PC-3 (cell line): Measurements from ENCODE around the gene BSDC1. TPM values are rescaled to one million over a fixed set of nuclear protein-coding genes. Genes with fewer than 3 reads are reported as not detected.

Source experiments
- ATAC-seq: fragments of 200-7000 bp; cut with Tn5 transposase; 2 replicates; pipeline ENCODE4 v1.9.1; 2020; ENCODE audit warnings: mild to moderate bottlenecking, moderate library complexity
- BruUV-seq: library from RNA; stranded (reverse); fragments of 400-500 nt; replicated peaks from 2 replicates; lab custom pipeline; 2021; lab: Mats Ljungman, UMichigan
- CTCF ChIA-PET: fragments of 300-600 bp; sonication (Branson Sonifier 250); formaldehyde crosslinking; loops from one replicate; lab custom pipeline; 2022; ENCODE audit warnings: antibody characterized with exemption; lab: Charles Lee
- POLR2A ChIA-PET: fragments of 300-600 bp; sonication (Branson Sonifier 250); formaldehyde crosslinking; loops from one replicate; lab custom pipeline; 2022; ENCODE audit warnings: antibody characterized with exemption; ENCODE audit not compliant: unreplicated experiment; lab: Charles Lee
- DNase-seq: peaks from one replicate; pipeline ENCODE4 v3.0.0-alpha.2; 2015
- H2AFZ ChIP-seq: fragments of 300-600 bp; sonication (generic); 2 replicates; pipeline ENCODE4 v1.6.0; 2016; ENCODE audit warnings: antibody characterized with exemption, low read length
- H3F3A ChIP-seq: fragments of 300-600 bp; sonication (generic); one replicate; pipeline ENCODE4 v1.6.0; 2017; ENCODE audit warnings: antibody characterized with exemption, low read length, control low read depth, mild to moderate bottlenecking; ENCODE audit not compliant: unreplicated experiment
- H3K27ac ChIP-seq: fragments of 300-600 bp; sonication (generic); 2 replicates; pipeline ENCODE4 v1.5.1; 2016; ENCODE audit warnings: mild to moderate bottlenecking, low read length
- H3K27me3 ChIP-seq: fragments of 300-600 bp; sonication (generic); 2 replicates; pipeline ENCODE4 v1.6.1; 2016; ENCODE audit warnings: low read length, mixed read lengths
- H3K36me3 ChIP-seq: fragments of 300-600 bp; sonication (generic); 2 replicates; pipeline ENCODE4 v1.6.1; 2016; ENCODE audit warnings: low read depth, mixed run types, low read length, mixed read lengths
- H3K4me1 ChIP-seq: fragments of 300-600 bp; sonication (generic); 2 replicates; pipeline ENCODE4 v1.5.1; 2016; ENCODE audit warnings: low read length; ENCODE audit not compliant: insufficient read depth
- H3K4me2 ChIP-seq: fragments of 300-600 bp; sonication (generic); 2 replicates; pipeline ENCODE4 v1.6.0; 2016; ENCODE audit warnings: low read length
- H3K4me3 ChIP-seq: fragments of 300-600 bp; sonication (generic); 2 replicates; pipeline ENCODE4 v1.5.1; 2016; ENCODE audit warnings: mild to moderate bottlenecking, low read length, mixed read lengths
- H3K79me2 ChIP-seq: fragments of 300-600 bp; sonication (generic); 2 replicates; pipeline ENCODE4 v1.6.1; 2017; ENCODE audit warnings: low read length, mixed read lengths
- H3K9ac ChIP-seq: fragments of 300-600 bp; sonication (generic); 2 replicates; pipeline ENCODE4 v1.6.0; 2016; ENCODE audit warnings: mild to moderate bottlenecking, low read length
- H3K9me2 ChIP-seq: fragments of 300-600 bp; sonication (generic); replicated peaks from 2 replicates; pipeline ENCODE4 v1.6.1; 2016; ENCODE audit warnings: mixed run types, low read length, mixed read lengths
- H3K9me3 ChIP-seq: fragments of 300-600 bp; sonication (generic); 2 replicates; pipeline ENCODE4 v1.6.1; 2016; ENCODE audit warnings: low read length, mixed read lengths
- H4K20me1 ChIP-seq: fragments of 300-600 bp; sonication (generic); 2 replicates; pipeline ENCODE4 v1.6.1; 2016; ENCODE audit warnings: low read length, mixed read lengths
- CTCF ChIP-seq: fragments of 300-600 bp; sonication (generic); conservative IDR thresholded peaks from 2 replicates; pipeline ENCODE4 v1.5.1; 2017; ENCODE audit warnings: antibody characterized with exemption, low read depth, mild to moderate bottlenecking, low read length
- EZH2 ChIP-seq: fragments of 300-600 bp; sonication (generic); IDR thresholded peaks from one replicate; pipeline ENCODE4 v1.6.1; 2017; ENCODE audit warnings: antibody characterized with exemption, mild to moderate bottlenecking, low read length; ENCODE audit not compliant: unreplicated experiment
- EZH2phosphoT487 ChIP-seq: fragments of 300-600 bp; sonication (generic); IDR thresholded peaks from 2 replicates; pipeline ENCODE4 v1.6.1; 2018; ENCODE audit warnings: mild to moderate bottlenecking, antibody characterized with exemption, low read length, borderline replicate concordance
- intact Hi-C: fragments of 100-400 bp; cut with micrococcal nuclease; formaldehyde crosslinking; loops from 2 replicates; pipeline ENCODE4 v1.9.0; 2023
- total RNA-seq: library from RNA; depleted of rRNA; stranded (reverse); fragments of >200 nt; gene quantifications from 2 replicates; pipeline ENCODE4 v1.2.3, GENCODE V29; 2014

BSDC1 gene
- total RNA-seq, 1 experiment from 2014 or later: 59.8 TPM

DNA sequence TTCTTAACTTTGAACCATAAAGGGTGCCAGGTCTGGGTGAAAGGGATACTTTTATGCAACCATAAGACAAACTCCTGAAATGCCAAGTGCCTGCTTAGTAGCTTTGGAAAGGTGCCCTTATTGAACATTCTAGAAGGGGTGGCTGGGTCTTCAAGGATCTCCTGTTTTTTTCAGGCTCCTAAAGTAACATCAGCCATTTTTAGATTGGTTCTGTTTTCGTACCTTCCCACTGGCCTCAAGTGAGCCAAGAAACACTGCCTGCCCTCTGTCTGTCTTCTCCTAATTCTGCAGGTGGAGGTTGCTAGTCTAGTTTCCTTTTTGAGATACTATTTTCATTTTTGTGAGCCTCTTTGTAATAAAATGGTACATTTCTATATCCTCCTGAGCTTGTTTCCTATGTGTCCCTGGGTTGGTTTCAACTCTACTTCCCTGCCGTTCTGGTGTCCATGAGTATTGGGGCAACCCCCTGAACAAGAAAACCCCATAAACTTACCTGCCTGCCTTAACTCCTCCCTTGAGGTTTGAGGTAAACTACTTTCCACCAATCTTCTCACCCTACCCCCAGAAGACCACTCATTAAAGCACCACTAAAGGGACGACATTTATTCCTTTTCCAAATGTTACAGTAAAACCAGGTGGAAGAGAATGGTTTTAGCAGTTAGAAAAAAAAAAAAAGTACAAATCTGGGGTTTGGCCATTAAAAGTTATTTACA, 60.8 kb downstream of the BSDC1 start:
- no peak overlapping the region for H3K27ac ChIP-seq
- H3K4me1 ChIP-seq: peaks cover 52% of the 10 kb centered on the region
- no peak overlapping the region for H3K9ac ChIP-seq
- peaks cover 3% of the 10 kb centered on the region for H3F3A ChIP-seq
- TSS peak; percentile 47 for BruUV-seq
- no peaks in the 10 kb centered on the region for H3K27me3 ChIP-seq
- DNase-seq: no peak
- peaks cover 27% of the 10 kb centered on the region for H4K20me1 ChIP-seq
- H3K4me3 ChIP-seq: peak overlapping the region; percentile 86; the same call in 1 of the 2 replicates
- H3K4me2 ChIP-seq: peak overlapping the region; percentile 98
- H3K36me3 ChIP-seq: peaks cover 36% of the 10 kb centered on the region
- no peaks in the 10 kb centered on the region for H3K9me3 ChIP-seq
- H3K79me2 ChIP-seq: peaks cover 23% of the 10 kb centered on the region
- CTCF ChIA-PET: interaction anchor here (0.5 to 0.8 kb wide), 2 partner anchors 12 to 39 kb away, joined by 3 to 5 read pairs; no protein-coding TSS in a partner anchor
- ATAC-seq: no peak
- POLR2A ChIA-PET: interaction anchor here (0.6 kb wide), 1 partner anchor 618 kb away, joined by 3 read pairs; no protein-coding TSS in a partner anchor
- intact Hi-C loops: loop anchor here (5.0 kb wide), 1 partner anchor 91 kb away; no protein-coding TSS in a partner anchor
- TF ChIP-seq EZH2phosphoT487: no peak
- TF ChIP-seq CTCF: no peak
- no peaks in the 10 kb centered on the region for H3K9me2 ChIP-seq
- no peak overlapping the region for H2AFZ ChIP-seq

GRCh38 chr1:32332290-32333079, 61.8 kb downstream of the BSDC1 start:
- peaks cover 43% of the 10 kb centered on the region for H3K4me1 ChIP-seq

More at GRCh38 chr1:32332290-32333079, 61.8 kb downstream of the BSDC1 start:
- ChIA-PET POLR2A (interaction anchor here (0.6 kb wide), 1 partner anchor 617 kb away, joined by 3 read pairs; no protein-coding TSS in a partner anchor), CTCF (interaction anchor here (0.5 kb wide), 1 partner anchor 38 kb away, joined by 3 read pairs; no protein-coding TSS in a partner anchor)
- Histone ChIP-seq H3K79me2 (peaks cover 23% of the 10 kb centered on the region), H2AFZ (no peak overlapping the region), H3K36me3 (peaks cover 44% of the 10 kb centered on the region), H4K20me1 (peaks cover 27% of the 10 kb centered on the region), H3K4me3 (no peak overlapping the region), H3K9me3 (no peaks in the 10 kb centered on the region), H3K9me2 (no peaks in the 10 kb centered on the region), H3K27ac (peak overlapping the region; percentile 44), H3K27me3 (no peaks in the 10 kb centered on the region), H3K9ac (no peak overlapping the region), H3F3A (peaks cover 3% of the 10 kb centered on the region), H3K4me2 (peak overlapping the region; percentile 21)
- intact Hi-C loops: loop anchor here (5.0 kb wide), 1 partner anchor 90 kb away; no protein-coding TSS in a partner anchor
- ATAC-seq (0 out of 2 replicates have a peak, but pooled peaks have one; percentile 6), DNase-seq (peak; percentile 50)
- no TSS peak for BruUV-seq
- TF ChIP-seq EZH2 (no peak), CTCF (no peak), EZH2phosphoT487 (no peak)
